ENCODE results near the gene MAP3K9.

The MAP3K9 gene

GRCh38 chr14:70836946-70837345, 27.6 kb upstream of the MAP3K9 start:
- no peak for TF ChIP-seq ARNTL (CRISPR knock-in tag; IDR thresholded peaks at IDR 0.05; ENCODE audit: borderline replicate concordance, low read depth)
- no peak for TF ChIP-seq CSDC2 (CRISPR knock-in tag; IDR thresholded peaks at IDR 0.05)
- TF ChIP-seq ZFP3 (CRISPR knock-in tag; IDR thresholded peaks at IDR 0.05), result no peak
- TF ChIP-seq TOX (CRISPR knock-in tag; IDR thresholded peaks at IDR 0.05; ENCODE audit: borderline replicate concordance), result no peak
- no peak for TF ChIP-seq ZC3H10 (CRISPR knock-in tag; IDR thresholded peaks at IDR 0.05)
- no peak for TF ChIP-seq SNAI2 (CRISPR knock-in tag; IDR thresholded peaks at IDR 0.05)
- TF ChIP-seq PATZ1 (CRISPR knock-in tag; IDR thresholded peaks at IDR 0.05; ENCODE audit: borderline replicate concordance), result no peak
- TF ChIP-seq TCF4 (CRISPR knock-in tag; IDR thresholded peaks at IDR 0.05; ENCODE audit: borderline replicate concordance), result no peak
- no peak for TF ChIP-seq ZFP30 (CRISPR knock-in tag; IDR thresholded peaks at IDR 0.05)
- TF ChIP-seq ZNF8 (CRISPR knock-in tag; IDR thresholded peaks at IDR 0.05), result no peak
- TF ChIP-seq ZNF70 (CRISPR knock-in tag; IDR thresholded peaks at IDR 0.05), result no peak
- no peak for TF ChIP-seq RARB (CRISPR knock-in tag; IDR thresholded peaks at IDR 0.05)
- no peak for TF ChIP-seq PPARA (CRISPR knock-in tag; IDR thresholded peaks at IDR 0.05; ENCODE audit: borderline replicate concordance)
- no peak for TF ChIP-seq ZNF565 (CRISPR knock-in tag; conservative IDR thresholded peaks at IDR 0.05; ENCODE audit: low read depth)
- TF ChIP-seq GLIS3 (CRISPR knock-in tag; IDR thresholded peaks at IDR 0.05), result no peak
- no peak for TF ChIP-seq BACH2 (CRISPR knock-in tag; IDR thresholded peaks at IDR 0.05; ENCODE audit: borderline replicate concordance)
- no peak for TF ChIP-seq ESRRG (CRISPR knock-in tag; IDR thresholded peaks at IDR 0.05)
- TF ChIP-seq OSR1 (CRISPR knock-in tag; IDR thresholded peaks at IDR 0.05), result no peak
- TF ChIP-seq CSRNP3 (CRISPR knock-in tag; IDR thresholded peaks at IDR 0.05), result no peak
- no peak for ATAC-seq

GRCh38 chr14:70833884-70834283, 24.6 kb upstream of the MAP3K9 start:
- TF ChIP-seq ISL1 (CRISPR knock-in tag; IDR thresholded peaks at IDR 0.05) (no peak), ZC3H10 (CRISPR knock-in tag; IDR thresholded peaks at IDR 0.05) (no peak), ZFP30 (CRISPR knock-in tag; IDR thresholded peaks at IDR 0.05) (no peak), TCF4 (CRISPR knock-in tag; IDR thresholded peaks at IDR 0.05; ENCODE audit: borderline replicate concordance) (no peak), PATZ1 (CRISPR knock-in tag; IDR thresholded peaks at IDR 0.05; ENCODE audit: borderline replicate concordance) (no peak), PPARA (CRISPR knock-in tag; IDR thresholded peaks at IDR 0.05; ENCODE audit: borderline replicate concordance) (no peak), ESRRG (CRISPR knock-in tag; IDR thresholded peaks at IDR 0.05) (no peak), RARB (CRISPR knock-in tag; IDR thresholded peaks at IDR 0.05) (no peak), ZNF70 (CRISPR knock-in tag; IDR thresholded peaks at IDR 0.05) (no peak), TSHZ2 (CRISPR knock-in tag; IDR thresholded peaks at IDR 0.05) (no peak), POU6F1 (CRISPR knock-in tag; IDR thresholded peaks at IDR 0.05; ENCODE audit: borderline replicate concordance, low read depth) (no peak)
- no peak for ATAC-seq
